GM21723 (cell line): Measurements from ENCODE around the gene CRABP2.

Source experiments
- ATAC-seq: cut with Tn5 transposase; IDR thresholded peaks from one replicate; pipeline ENCODE4 v1.9.1; 2021; ENCODE audit warnings: mild to moderate bottlenecking, moderate library complexity; ENCODE audit not compliant: unreplicated experiment

The CRABP2 gene

GRCh38 chr1:156709757-156710489, 4.5 kb upstream of the CRABP2 start:
- ATAC-seq, result no peak

DNA sequence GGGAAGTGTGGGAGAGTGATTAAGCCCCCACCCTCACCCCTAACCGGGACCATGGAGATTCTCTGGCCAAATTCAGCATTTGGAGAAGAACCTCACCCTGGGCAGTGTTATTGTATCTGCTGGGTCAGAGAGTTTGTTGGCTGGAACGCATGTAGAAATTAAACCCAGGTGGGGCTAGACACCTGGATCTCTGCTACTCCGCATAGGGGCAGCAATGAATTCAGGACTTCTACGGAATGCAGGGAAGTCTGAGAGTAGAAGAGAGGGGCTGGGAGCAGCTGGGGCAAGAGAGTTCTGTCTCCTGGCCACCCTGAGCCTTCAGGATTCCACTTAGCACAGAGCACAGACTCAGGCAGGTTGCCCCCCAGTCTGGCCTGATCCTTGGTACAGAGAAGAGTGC, 3.6 kb upstream of the CRABP2 start:
- no peak for ATAC-seq

GRCh38 chr1:156708218-156708661, 2.9 kb upstream of the CRABP2 start:
- ATAC-seq, result no peak

- no peak for ATAC-seq
Observed at GRCh38 chr1:156707417-156708217, 2.2 kb upstream of the CRABP2 start.

DNA sequence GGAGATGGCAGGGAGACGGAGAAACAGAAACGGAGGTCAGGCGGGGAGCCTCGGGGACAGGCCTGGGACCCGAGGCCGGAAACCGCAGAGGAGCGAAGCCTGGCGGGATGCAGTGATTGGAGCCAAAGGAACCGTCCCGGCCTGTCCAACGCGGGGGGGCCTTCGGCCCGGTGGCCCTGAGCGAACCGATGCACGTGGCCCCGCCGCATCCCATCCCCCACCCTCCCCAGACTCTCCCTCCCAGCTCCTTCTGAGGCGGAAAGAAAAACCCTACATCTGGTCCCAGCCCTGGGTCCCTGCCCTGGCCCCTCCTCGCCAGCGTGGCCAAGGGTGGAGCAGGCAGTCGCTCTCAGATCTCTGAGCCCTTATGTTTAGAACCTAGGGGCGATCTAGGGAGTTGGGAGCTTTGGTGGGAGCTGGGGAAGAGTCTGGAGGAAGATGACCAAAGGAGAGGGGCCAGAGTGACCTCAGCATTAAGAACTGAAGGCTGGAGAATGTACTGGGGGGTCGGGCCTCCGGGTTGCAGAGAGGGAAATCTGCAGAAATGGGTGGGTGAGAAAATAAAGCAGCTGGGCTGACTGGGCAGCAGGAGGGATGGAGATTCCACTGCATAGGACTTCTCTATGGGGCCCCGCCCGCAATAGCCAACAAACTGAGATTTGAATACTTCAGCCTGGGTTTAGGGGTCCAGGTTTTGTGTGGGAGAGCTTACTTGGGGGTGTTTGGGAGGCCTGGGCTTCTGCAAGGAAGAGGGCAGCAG, 1.5 kb upstream of the CRABP2 start:
- ATAC-seq, result no peak

GRCh38 chr1:156705918-156706656, 704 bp upstream of the CRABP2 start:
- ATAC-seq, result no peak

GRCh38 chr1:156704930-156705320, 458 bp downstream of the CRABP2 start:
- no peak for ATAC-seq

DNA sequence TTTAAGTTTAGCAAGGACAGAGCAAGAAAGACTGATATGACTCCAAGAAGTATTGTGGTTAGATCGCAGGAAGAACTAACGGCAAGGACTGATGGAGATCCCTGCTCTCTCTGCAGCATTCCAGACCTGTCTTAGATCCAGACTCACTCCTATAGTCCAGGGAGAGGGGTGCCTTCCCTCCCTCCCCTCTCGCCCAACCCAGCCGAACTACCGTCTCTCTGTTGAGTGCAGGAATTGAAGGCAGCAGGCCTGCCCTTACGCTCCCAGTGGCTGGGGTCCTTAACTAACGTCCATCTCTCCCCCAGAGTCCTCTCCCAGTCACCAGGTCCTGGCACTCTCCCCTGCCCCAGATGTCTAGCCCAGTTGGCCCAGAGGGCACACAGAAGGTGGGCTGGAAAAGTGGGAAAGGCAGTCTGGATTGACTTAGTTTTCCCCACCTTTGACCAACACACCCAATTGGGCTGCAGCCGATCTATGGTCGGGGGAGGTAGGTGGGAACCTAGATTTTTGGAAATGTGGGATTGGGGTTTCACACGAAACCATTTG, 1.1 kb downstream of the CRABP2 start:
- ATAC-seq, result no peak

DNA sequence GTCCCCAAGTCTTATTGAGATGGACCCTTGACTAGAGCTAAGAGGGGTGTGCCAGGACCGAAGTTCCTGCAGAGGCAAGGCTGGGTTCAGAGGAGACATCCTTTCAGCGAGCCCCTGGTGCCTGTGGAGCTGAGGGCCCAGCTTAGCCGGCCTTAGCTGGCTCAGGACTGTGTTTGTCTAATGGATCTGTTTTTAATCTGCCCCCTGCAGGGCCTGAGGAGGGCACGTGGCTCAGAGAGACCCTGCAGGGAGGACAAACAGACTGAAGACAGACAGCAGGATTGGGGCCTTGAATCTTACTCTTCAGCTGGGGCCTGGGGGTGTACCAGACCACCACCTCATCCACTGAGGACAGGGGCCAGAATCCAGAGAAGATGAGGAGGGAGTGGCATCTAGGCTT, 1.6 kb downstream of the CRABP2 start:
- no peak for ATAC-seq

- no peak for ATAC-seq
Observed at GRCh38 chr1:156703336-156703735, 2.0 kb downstream of the CRABP2 start.

GRCh38 chr1:156700736-156701531, 4.4 kb downstream of the CRABP2 start:
- no peak for ATAC-seq

DNA sequence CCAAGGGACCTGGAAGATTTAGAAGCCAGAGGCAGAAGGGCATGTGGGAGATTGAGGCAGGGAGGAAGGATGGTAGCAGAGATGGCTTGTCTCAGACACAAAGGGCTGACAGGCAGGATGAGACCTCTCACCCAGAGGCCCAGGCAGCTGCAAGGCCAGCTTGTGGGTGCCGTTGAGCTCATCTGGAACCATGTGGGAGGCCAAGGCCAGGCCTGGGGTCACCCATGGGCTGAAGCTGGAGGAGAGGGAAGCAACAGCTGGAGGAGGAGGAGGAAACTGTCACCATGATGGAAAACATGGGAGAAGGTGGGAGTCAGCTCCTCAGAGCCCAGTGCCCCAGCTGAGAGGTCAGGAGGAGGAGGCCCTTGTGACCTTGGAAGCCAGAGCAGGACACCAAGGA, 6.4 kb downstream of the CRABP2 start:
- ATAC-seq, result no peak

DNA sequence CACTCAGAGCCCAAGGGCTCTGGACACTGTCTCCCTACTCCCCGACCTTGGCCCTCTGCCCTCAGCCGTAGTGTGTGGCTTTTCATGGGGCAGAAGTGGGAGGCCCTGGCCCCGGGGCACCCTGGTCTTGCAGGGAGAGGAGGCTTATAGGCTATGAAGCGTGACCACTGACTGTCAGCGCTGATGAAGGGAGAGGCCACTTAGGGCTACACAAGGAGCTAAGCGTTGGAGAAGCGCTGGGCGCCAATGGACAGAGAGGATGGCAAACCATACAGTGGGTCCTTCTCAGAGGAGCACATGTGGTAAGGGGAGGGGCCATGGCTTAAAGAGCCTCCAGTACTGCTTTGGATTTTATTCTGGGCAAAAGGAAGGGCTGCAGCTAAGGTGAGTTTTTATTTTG, 7.9 kb downstream of the CRABP2 start:
- no peak for ATAC-seq

DNA sequence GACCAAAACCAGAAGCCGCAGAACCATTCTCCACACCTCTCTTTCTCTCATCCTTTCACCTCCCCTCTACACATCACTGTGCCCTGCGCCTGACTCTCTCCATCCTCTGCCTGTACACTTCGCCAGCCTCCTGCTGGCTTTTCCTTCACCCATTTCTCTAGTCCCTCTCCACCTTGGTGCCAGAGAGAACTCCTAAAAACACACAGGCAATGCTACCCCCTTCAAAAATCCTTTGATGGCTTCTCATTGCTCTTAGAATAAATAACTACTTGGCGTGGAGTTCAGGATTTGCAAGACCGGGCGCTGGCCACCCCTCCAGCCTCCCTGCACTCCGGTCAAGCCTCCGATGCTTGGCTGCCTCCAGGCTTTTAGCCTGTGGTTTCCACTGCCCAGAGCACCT, 8.6 kb downstream of the CRABP2 start:
- no peak for ATAC-seq

GRCh38 chr1:156694690-156694962, 10.8 kb downstream of the CRABP2 start:
- no peak for ATAC-seq

DNA sequence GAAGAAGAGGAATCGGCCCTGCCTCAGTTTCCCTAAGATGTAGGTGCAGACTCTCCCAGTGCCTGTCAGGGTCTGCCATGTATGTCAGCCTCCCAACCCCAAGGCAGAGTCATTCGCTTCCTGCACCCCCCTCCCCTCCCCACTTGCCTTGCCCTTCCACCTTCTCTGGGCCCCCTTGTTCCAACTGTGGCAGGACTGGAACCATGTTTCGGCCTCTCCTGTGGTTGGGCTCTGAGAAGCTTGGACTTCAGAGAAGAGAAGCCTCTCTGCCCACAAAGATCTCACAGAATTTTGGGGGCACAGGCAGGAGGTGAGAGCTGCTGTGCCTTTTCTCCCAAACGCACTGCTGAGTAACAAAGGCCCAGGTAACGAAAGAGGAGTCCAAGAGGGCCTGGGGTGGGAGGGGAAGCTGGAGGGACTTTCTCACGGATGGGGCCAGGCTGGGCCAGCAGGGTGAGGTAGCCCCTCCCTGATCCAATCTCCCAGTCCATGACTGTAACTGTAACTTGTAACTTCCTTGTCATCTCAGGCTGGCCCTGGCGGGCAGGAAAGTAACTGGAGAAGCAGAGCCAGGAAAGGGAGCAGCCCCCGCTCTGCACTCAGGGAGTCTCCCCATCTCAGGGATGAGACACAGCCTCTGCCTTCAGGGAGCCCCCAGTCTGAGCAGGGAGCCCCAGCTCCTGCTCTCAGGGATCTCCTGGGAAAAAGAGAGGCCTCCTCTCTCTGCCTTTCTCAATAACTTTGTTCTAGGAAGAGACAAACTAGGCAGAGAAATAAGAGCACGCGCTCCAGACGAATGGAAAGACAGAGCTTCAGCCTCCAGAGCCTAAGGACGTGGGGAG, 11.3 kb downstream of the CRABP2 start:
- no peak for ATAC-seq

GRCh38 chr1:156692925-156693847, 12.2 kb downstream of the CRABP2 start:
- no peak for ATAC-seq

- ATAC-seq, result no peak
Observed at GRCh38 chr1:156692441-156692924, 12.9 kb downstream of the CRABP2 start.
